Mesendoderm (in vitro differentiated cells): Measurements from ENCODE around the gene NUBP2.

Experiments
- DNase-seq: peaks from one replicate; pipeline ENCODE4 v3.0.0; 2013
- H2AK5ac ChIP-seq: 2 replicates; pipeline ENCODE4 v1.6.1; 2013; ENCODE audit warnings: low read length, inconsistent platforms
- H2BK120ac ChIP-seq: 2 replicates; pipeline ENCODE4 v1.6.1; 2013; ENCODE audit warnings: low read depth, mild to moderate bottlenecking, low read length, moderate library complexity, mixed read lengths
- H2BK15ac ChIP-seq: replicated peaks from 2 replicates; pipeline ENCODE4 v1.6.1; 2013; ENCODE audit warnings: low read depth, mild to moderate bottlenecking, moderate library complexity
- H2BK5ac ChIP-seq: 2 replicates; pipeline ENCODE4 v1.6.1; 2013; ENCODE audit warnings: low read length, inconsistent platforms
- H3K18ac ChIP-seq: 2 replicates; pipeline ENCODE4 v1.6.1; 2013; ENCODE audit warnings: mild to moderate bottlenecking, low read length, mixed read lengths
- H3K23ac ChIP-seq: one replicate; pipeline ENCODE4 v1.6.1; 2013; ENCODE audit warnings: low read length
- H3K27ac ChIP-seq: 2 replicates; pipeline ENCODE4 v1.5.1; 2013; ENCODE audit warnings: low read depth, mild to moderate bottlenecking, inconsistent platforms, low read length, moderate library complexity
- H3K27me3 ChIP-seq: 2 replicates; pipeline ENCODE4 v1.6.1; 2013; ENCODE audit warnings: low read length, control low read depth, mild to moderate bottlenecking, inconsistent platforms; ENCODE audit not compliant: insufficient read depth, poor library complexity
- H3K36me3 ChIP-seq: 2 replicates; pipeline ENCODE4 v1.6.1; 2013; ENCODE audit warnings: low read length, inconsistent platforms; ENCODE audit not compliant: control insufficient read depth, insufficient read depth
- H3K4ac ChIP-seq: one replicate; pipeline ENCODE4 v1.6.1; 2013; ENCODE audit warnings: low read depth, mild to moderate bottlenecking, low read length, moderate library complexity
- H3K4me1 ChIP-seq: 2 replicates; pipeline ENCODE4 v1.6.1; 2013; ENCODE audit warnings: low read depth, low read length, inconsistent platforms; ENCODE audit not compliant: control insufficient read depth
- H3K4me2 ChIP-seq: 2 replicates; pipeline ENCODE4 v1.6.1; 2013; ENCODE audit warnings: low read length
- H3K4me3 ChIP-seq: 2 replicates; pipeline ENCODE4 v1.5.1; 2013; ENCODE audit warnings: mild to moderate bottlenecking, low read length
- H3K56ac ChIP-seq: one replicate; pipeline ENCODE4 v1.6.1; 2013; ENCODE audit warnings: low read length
- H3K79me1 ChIP-seq: 2 replicates; pipeline ENCODE4 v1.6.1; 2013; ENCODE audit warnings: low read length, inconsistent platforms
- H3K79me2 ChIP-seq: 2 replicates; pipeline ENCODE4 v1.6.1; 2013; ENCODE audit warnings: mild to moderate bottlenecking, low read length; ENCODE audit not compliant: control insufficient read depth, insufficient read depth
- H3K9ac ChIP-seq: 2 replicates; pipeline ENCODE4 v1.6.1; 2013; ENCODE audit warnings: low read length, inconsistent platforms
- H4K5ac ChIP-seq: one replicate; pipeline ENCODE4 v1.6.1; 2013; ENCODE audit warnings: low read length
- H4K8ac ChIP-seq: one replicate; pipeline ENCODE4 v1.6.1; 2013; ENCODE audit warnings: low read depth, mild to moderate bottlenecking, control low read depth, low read length, moderate library complexity
- WGBS: extraction: QIAGEN DNeasy Blood & Tissue Kit; methylation state at CpG from one replicate; pipeline ENCODE4 v1.1.7; 2013; ENCODE audit warnings: low lambda C conversion rate, missing lambda C conversion rate; ENCODE audit not compliant: insufficient coverage; ENCODE audit errors: extremely low coverage; 5-methylcytosine and 5-hydroxymethylcytosine counted together

NUBP2 gene

GRCh38 chr16:1776672-1776955 lies 6.1 kb upstream of the NUBP2 start:
- Histone ChIP-seq H3K79me1 (peaks cover 8% of the 10 kb centered on the region), H4K8ac (no peak overlapping the region), H2BK5ac (no peak overlapping the region), H3K4me1 (no peaks in the 10 kb centered on the region), H3K27ac (no peak overlapping the region), H3K23ac (no peak overlapping the region), H4K5ac (no peak overlapping the region), H3K27me3 (no peaks in the 10 kb centered on the region), H2BK120ac (no peak overlapping the region), H2BK15ac (no peak overlapping the region), H3K18ac (no peak overlapping the region), H3K36me3 (no peaks in the 10 kb centered on the region), H3K4ac (no peak overlapping the region), H3K79me2 (peaks cover 11% of the 10 kb centered on the region), H3K4me2 (no peak overlapping the region), H3K4me3 (no peak overlapping the region), H3K56ac (no peak overlapping the region), H2AK5ac (no peak overlapping the region), H3K9ac (no peak overlapping the region)
- WGBS: no CpG with 5 or more reads among the region's 13 CpGs
- DNase-seq: no peak

GRCh38 chr16:1776991-1777374 lies 5.8 kb upstream of the NUBP2 start:
- H3K4me3 ChIP-seq: no peak overlapping the region
- H3K23ac ChIP-seq: no peak overlapping the region
- no peak overlapping the region for H2BK15ac ChIP-seq
- no peak overlapping the region for H4K8ac ChIP-seq
- no peak overlapping the region for H3K56ac ChIP-seq
- H4K5ac ChIP-seq: no peak overlapping the region
- no CpG with 5 or more reads among the region's 22 CpGs for WGBS
- no peak overlapping the region for H3K4me2 ChIP-seq
- no peak overlapping the region for H3K4ac ChIP-seq
- no peak overlapping the region for H3K9ac ChIP-seq
- H3K27me3 ChIP-seq: no peaks in the 10 kb centered on the region
- no peak for DNase-seq
- no peaks in the 10 kb centered on the region for H3K36me3 ChIP-seq
- H3K79me1 ChIP-seq: peaks cover 6% of the 10 kb centered on the region
- no peak overlapping the region for H2AK5ac ChIP-seq
- peaks cover 8% of the 10 kb centered on the region for H3K79me2 ChIP-seq
- H3K27ac ChIP-seq: no peak overlapping the region
- H2BK120ac ChIP-seq: no peak overlapping the region
- no peak overlapping the region for H2BK5ac ChIP-seq
- no peak overlapping the region for H3K18ac ChIP-seq
- no peaks in the 10 kb centered on the region for H3K4me1 ChIP-seq

DNA sequence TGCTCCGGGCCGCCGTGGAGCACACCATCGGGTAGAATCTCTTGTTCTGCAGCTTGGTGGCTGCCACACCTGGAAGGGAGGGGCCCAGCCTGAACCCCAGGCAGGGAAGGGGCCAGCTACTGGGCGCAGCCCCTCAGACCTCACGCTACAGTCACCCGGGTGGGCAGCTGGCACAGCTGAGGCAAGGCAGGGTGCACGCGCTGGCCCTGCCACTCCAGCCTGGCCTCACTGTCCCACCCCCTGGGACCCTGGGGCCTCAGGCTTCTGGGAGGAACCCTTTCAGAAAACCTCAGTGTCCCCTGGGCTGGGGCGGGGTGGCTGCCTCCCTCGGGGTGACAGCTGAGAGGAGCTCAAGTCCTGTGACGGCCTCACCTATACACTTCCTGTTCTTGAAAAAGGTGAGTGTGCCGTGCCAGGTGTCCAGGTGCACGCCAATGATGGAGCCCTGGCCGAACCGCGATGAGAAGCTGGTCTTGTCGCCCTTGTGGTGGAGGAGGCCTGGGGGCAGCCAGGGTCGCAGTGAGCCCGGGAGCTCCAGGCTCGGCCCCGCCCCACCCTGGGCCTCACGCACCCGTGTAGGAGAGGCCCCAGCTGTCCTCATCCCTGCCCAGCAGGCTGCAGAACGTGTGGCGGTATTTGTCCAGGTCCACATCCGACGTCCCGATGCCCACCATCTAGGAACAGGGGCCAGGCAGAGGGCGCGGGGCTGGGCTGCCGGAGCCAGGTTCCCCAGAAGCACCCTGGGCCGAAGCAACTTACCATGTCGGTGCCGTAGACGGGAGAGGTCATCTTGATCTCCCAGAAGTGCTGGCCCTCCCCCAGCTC lies 5.2 kb upstream of the NUBP2 start:
- H2BK15ac ChIP-seq: no peak overlapping the region
- no peak overlapping the region for H3K23ac ChIP-seq
- H3K18ac ChIP-seq: no peak overlapping the region
- no peaks in the 10 kb centered on the region for H3K4me1 ChIP-seq
- H3K36me3 ChIP-seq: no peaks in the 10 kb centered on the region
- no peaks in the 10 kb centered on the region for H3K27me3 ChIP-seq
- H3K79me1 ChIP-seq: peaks cover 6% of the 10 kb centered on the region
- no peak overlapping the region for H4K5ac ChIP-seq
- H3K4me2 ChIP-seq: no peak overlapping the region
- no peak overlapping the region for H3K4ac ChIP-seq
- no peak overlapping the region for H2BK120ac ChIP-seq
- no peak overlapping the region for H2AK5ac ChIP-seq
- H3K79me2 ChIP-seq: peaks cover 3% of the 10 kb centered on the region
- DNase-seq: no peak
- H3K27ac ChIP-seq: no peak overlapping the region
- no peak overlapping the region for H2BK5ac ChIP-seq
- no peak overlapping the region for H3K56ac ChIP-seq
- H3K4me3 ChIP-seq: no peak overlapping the region
- H4K8ac ChIP-seq: no peak overlapping the region
- H3K9ac ChIP-seq: no peak overlapping the region
- WGBS: no CpG with 5 or more reads among the region's 36 CpGs

GRCh38 chr16:1778200-1779179 lies 4.3 kb upstream of the NUBP2 start:
- no peak overlapping the region for H4K8ac ChIP-seq
- no peak overlapping the region for H3K9ac ChIP-seq
- no peak for DNase-seq
- no peak overlapping the region for H3K23ac ChIP-seq
- no peak overlapping the region for H3K4me3 ChIP-seq
- no peaks in the 10 kb centered on the region for H3K4me1 ChIP-seq
- peaks cover 8% of the 10 kb centered on the region for H3K79me1 ChIP-seq
- WGBS: no CpG with 5 or more reads among the region's 34 CpGs
- H2BK120ac ChIP-seq: no peak overlapping the region
- no peak overlapping the region for H3K18ac ChIP-seq
- H3K27me3 ChIP-seq: no peaks in the 10 kb centered on the region
- H2BK5ac ChIP-seq: no peak overlapping the region
- no peak overlapping the region for H3K4ac ChIP-seq
- no peak overlapping the region for H3K27ac ChIP-seq
- no peak overlapping the region for H2AK5ac ChIP-seq
- no peak overlapping the region for H2BK15ac ChIP-seq
- H4K5ac ChIP-seq: no peak overlapping the region
- no peak overlapping the region for H3K4me2 ChIP-seq
- H3K36me3 ChIP-seq: no peaks in the 10 kb centered on the region
- peaks cover 2% of the 10 kb centered on the region for H3K79me2 ChIP-seq
- H3K56ac ChIP-seq: no peak overlapping the region

DNA sequence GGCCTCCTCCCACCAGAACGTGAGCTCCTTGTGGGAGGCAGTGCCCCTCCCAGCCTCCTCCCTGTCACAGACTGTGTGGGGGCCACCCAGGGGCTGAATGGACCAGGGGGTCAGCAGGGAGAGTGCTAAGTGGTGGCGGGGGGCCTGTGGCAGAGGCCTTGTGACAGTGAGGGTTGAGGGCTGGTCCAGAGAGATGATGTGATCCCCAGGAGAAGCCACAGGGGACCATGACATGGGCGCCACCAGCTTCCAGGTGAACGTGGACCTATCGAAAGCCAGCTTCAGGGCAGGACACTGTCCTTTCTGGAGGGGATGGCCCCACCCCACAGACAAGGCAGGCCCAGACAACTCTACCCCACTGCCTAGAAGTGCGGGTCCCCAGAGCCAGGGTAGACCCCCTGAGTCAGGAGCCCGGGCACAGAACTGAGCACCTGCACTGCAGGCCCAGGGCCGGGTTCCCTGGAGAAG lies 3.5 kb upstream of the NUBP2 start:
- no peak overlapping the region for H2BK15ac ChIP-seq
- H2BK120ac ChIP-seq: no peak overlapping the region
- no peak overlapping the region for H4K8ac ChIP-seq
- no peak overlapping the region for H3K9ac ChIP-seq
- no peak overlapping the region for H3K56ac ChIP-seq
- no peak overlapping the region for H4K5ac ChIP-seq
- H3K79me2 ChIP-seq: peaks cover 8% of the 10 kb centered on the region
- H3K27ac ChIP-seq: no peak overlapping the region
- no peak overlapping the region for H3K23ac ChIP-seq
- no peak overlapping the region for H2AK5ac ChIP-seq
- no peak overlapping the region for H3K18ac ChIP-seq
- no peaks in the 10 kb centered on the region for H3K36me3 ChIP-seq
- no peaks in the 10 kb centered on the region for H3K4me1 ChIP-seq
- H3K4ac ChIP-seq: no peak overlapping the region
- H3K79me1 ChIP-seq: peaks cover 5% of the 10 kb centered on the region
- no peak overlapping the region for H3K4me2 ChIP-seq
- WGBS: no CpG with 5 or more reads among the region's 8 CpGs
- H3K4me3 ChIP-seq: no peak overlapping the region
- DNase-seq: no peak
- H2BK5ac ChIP-seq: no peak overlapping the region
- no peaks in the 10 kb centered on the region for H3K27me3 ChIP-seq
